IPS-NIHi11 (cell line): ENCODE results near the gene SAE1.
A peak's percentile ranks its signal among the peaks of the same experiment; 100 is the strongest.

ENCODE experiments used
- DNase-seq: peaks from one replicate; pipeline ENCODE4 v3.0.0; 2012; ENCODE audit warnings: mixed read lengths, low spot score

Gene SAE1

DNA sequence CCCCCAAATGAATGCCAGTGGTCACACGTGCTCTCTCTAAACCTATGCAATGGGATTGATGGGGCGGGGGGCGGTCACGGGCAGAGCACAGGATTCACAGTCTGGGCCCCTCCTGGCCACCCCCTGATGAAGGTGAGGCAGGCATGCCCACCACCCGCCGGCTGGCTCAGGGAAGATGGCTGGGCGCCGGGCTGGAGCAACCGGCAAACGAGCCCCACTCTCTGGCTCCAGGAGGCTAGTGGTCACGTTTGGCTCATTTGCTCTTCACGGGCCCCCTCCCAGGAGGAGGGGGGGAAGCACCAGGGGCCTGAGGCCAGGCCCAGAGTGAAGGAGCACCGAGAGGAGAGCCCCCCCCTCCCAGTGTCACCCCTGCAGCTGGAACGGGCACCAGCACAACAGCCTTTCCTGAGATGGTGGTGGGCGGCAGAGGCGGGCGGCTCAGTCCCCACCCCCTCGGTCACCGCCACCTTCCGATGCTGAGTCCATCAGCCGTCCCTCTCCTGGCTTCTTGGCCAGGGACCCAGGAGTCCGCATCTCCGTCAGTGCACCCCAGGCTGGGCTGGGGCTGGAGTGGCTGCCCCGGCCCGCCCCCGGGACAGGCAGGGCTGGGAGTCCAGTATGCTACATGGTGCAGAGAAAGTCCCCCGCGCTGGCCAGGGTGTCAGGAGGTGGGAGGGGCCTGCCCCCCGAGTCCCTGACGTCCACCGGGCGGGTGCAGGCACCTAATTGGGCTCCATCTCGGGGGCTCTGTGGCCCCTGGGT, 90.6 kb downstream of the SAE1 start:
- DNase-seq, result no peak

DNA sequence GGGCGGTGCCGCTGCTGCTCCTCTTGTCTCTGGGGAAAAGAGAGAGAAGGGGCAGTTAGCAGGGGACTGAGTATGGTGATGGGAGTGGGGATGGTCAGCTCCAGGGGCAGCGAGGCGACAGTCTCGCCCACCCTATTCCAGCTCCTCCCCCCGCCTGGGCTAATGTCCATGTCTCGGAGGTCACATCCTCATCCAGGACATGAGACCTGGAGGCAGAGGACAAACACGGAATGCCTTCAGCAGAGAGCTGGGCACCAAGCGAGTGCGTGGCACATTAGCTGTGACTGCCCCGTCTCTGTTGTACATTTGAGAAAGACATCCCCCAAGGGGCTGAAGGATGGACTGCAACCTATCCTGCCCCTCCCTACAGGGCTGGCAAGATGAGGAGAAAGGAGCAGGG, 91.3 kb downstream of the SAE1 start:
- no peak for DNase-seq

DNA sequence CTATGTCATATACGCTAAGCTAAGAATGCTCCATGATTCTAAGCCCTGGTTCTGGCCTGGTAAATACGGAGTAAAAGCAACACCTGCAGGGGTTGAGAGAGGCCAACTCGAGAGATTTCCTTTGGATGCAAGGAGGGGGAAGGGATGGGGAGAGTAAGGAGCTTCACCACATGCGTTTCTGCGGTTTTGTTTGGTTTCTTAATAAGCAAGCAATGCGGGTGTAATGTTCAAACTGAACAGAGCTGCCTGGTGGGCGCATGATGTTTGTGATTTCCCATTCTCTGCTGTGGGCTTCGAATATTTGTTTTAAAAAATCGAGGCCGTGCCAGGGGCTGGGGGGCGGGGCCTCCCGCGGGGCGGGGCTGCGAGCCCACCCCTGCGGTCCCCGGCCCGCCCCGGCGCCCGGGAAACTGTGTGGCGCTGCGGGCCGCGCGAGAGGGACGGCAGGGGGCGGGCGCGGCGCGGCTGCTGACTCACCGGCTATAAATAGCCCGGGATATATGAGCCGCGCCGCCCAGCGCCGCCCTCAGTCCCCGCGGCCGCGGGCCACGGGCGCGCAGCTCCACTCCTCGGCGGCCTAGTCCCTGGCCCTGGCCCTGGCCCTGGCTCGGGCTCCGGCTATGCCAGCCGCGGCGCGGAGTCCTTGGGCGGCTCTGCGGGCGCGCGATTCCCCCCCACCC, 95.3 kb downstream of the SAE1 start:
- peak; percentile 97 for DNase-seq

DNA sequence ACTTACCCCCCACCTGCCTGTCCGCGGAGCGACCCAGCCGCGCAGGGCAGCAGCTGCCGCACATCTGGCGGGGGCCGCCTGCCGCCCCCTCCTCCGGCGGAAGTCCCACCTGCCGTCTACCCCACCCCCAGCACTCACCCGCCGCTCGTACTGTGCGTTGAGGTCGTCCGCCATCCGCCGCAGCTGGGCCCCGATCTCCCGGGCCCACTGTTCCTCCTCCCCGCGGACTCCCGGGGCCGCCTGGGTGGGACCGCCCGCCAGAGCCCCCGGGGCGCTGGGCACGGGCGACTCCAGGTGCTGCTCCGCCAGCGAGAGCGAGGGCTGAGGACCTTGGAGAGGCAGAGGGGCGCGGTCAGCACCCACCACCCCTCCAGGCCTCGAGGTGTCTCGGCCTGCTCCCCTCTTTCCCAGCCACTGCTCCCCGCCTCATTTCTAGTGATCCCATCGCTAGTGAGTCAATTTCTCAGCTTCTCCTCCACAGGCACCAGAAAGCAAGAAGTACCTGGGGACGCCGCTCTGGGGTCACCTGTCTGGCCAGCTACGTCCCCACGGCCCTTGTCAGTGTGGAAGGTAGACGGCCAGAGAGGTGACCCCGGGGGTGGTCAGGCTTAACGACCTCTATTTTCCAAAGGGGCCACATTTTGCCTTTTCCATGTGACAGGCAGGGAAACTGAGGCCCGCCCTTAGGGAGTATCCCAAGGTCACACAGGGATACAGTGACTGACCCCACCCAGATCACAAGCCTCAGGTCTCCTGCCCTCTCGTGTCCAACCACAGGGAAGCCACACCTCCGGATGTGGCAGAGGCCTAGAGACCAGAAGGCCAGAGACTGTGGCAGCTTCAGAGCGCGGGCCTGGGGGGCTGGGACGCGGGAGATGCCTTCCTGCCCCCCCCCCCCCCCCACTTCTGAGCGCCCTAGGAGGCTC, 96.1 kb downstream of the SAE1 start:
- DNase-seq, result no peak

DNA sequence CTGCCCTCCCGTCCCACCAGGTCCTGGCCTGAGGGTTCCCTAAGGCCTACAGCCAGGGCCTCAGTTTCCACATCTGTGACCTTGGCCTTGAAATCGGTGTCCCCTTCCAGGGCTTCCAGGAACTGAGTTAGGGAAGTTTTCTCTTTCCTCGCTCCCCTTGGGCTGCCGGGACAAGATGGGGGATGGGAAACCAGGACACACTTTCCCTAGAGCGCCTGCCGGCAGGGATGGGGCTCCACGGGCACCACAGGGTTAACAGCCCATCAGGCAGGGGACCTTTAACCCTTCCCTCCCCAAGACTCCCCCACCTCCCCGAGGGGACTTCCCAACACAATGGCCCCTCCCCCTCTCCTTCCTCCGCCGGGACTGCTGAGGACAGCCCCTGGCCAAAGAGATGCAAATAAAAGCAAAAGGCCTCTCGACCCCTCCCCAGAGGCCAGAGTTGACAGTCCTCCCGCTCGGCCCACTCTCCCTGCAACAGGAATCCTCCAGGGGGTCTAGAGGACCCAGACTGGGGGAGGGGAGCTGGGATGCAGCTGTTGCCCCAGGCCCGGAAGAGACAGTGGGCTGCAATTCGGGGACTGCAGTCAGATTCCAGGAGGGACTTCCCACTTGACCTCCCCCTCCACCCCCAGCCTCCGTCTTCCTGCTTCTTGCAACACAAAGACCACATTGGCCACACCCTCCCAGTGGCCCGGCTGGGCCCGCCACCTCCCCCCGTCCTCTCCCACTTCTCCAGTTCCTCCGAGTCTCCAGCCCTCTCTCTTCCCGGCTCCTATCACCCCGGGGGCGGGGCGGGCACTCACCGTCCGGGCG, 96.9 kb downstream of the SAE1 start:
- DNase-seq, result peak; percentile 79

DNA sequence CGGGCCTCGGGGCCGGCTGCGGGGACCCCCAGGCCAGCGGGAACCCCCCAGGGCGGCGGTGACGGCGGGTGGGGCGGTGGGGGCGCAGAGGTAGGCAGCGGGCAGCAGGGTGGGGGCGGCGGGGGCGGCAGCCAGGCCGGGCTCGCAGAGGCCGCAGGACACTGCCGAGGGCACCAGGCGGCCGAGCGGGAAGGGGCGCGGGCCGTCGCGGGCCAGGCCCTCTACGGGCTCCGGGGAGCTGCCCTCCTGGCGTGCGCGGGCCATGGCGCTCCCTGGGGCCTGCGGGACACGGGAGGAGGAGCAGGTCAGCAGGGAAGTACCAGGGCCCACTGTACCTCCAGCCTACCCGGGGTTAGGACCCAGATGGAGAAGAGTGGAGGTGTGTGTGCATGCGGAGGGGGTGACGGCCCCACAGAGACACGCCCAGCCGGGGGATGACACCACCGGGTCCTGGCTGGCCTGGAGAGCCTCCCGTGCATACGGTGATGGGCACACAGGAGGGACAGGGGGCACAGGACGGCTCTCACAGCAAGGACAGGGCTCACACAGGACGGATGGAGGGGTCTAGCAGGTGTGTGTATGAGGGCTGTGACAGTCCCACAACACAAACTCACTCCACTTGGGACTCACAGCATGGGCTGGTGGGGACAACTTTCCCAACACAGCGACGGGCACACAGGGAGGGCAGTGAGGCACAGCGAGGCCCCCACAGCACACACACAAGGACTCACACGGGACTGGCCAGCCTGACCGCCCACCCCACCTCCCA, 97.7 kb downstream of the SAE1 start:
- DNase-seq, result no peak

DNA sequence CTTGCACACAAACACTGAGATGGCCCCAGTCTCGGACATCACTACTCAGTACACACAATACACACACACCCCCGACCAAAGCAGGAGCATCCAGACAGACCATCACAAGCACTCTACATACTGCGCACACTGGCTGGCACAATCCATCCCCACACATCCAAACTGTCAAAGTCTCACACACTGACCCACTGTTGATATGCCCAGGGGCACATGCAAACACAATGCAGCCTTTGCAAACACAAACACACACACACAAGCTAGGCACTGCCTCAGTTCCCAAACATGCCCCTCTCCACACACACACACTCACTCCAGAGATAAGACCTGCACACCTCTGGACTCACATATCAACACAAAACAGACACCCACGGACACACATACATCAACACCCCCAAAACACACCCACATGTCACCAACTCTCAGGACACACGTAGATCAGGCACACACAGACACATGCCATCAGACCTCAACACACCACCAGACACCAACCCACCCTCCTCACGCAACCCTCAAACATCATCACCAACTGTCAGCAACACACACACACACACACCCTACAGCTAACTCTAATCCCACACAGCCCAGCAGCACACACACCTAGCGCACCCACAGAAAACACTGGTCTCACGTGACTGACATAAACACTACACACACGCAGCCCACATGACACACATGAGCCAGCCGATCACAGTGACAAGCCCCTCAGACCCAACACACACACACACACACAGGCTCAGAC, 98.5 kb downstream of the SAE1 start:
- no peak for DNase-seq

DNA sequence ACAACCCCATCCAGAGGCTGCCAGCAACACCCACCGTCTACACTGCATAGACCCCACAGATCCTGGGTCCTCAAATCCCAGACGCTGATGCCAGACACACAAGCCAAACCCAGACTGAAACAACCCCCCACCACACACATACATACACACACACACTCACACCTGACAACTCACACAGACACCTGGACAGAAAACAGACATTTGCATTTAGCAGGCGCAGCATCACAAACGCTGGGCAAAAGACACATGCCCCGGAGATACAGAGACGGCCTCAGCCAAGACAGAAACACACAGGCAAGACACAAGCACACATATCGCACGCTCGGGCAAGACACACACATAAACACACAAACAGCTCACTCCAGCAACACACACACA, 99.0 kb downstream of the SAE1 start:
- DNase-seq, result no peak

DNA sequence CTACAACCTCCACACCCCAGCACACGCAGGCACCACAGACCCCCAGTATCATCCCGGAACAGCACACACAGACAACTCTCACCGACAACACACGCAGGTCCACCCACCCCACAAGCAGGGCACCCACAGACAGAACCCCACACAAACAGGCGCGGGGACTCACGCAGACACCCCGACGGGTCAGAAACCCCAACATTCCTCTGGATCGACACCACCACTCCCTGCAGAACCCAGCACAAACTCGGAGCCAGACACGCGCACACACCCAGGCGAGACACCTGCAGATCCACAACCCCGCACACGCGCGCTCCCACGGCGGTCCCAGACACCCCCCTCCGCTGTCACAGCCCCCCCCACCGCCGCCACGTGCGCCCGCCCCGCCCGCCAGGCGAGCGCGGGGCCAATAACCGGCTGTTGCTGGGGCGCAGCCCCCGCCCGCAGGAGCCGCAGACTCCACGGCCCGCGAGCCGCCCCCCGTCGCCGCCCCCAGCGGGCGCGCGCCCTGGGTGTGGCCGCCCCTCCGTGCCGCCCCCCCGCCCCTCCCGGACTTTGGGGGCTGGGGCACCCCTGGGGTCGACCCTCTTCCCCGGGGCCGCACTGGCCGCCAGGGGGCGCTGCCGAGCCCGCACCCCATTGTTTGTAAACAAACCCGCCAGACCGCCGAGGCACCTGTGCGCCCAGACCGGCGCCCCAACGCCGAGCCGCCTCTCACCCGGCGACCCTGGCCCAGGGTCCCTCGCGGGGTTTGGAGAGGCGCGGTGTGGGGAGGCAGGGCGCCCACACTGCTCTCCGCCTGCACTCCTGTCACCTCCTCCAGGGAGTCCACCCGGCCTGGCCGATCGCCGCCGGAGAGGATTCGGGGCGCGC, 99.7 kb downstream of the SAE1 start:
- DNase-seq, result peak; percentile 75

DNA sequence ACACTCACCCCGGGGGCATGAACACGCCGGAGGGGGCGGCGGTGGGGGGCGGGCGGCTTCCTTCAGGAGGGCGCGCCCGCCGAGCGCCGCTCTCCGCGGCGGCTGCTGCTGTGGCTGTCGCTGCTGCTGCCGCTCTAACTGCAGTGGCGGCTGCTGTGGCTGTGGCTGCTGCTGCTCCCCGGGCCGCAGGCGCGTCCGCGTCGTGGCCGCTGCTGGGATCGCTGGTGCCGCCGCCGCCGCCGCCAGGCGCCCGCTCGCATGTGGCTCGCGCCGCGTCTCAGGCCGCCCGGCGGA, 100.2 kb downstream of the SAE1 start, which contains the start of gene BBC3:
BBC3 (minus strand) TSS at position 279 of the 294 bp plus-strand sequence. CDS start 2,768 bp downstream, outside the sequence.
- no peak for DNase-seq

DNA sequence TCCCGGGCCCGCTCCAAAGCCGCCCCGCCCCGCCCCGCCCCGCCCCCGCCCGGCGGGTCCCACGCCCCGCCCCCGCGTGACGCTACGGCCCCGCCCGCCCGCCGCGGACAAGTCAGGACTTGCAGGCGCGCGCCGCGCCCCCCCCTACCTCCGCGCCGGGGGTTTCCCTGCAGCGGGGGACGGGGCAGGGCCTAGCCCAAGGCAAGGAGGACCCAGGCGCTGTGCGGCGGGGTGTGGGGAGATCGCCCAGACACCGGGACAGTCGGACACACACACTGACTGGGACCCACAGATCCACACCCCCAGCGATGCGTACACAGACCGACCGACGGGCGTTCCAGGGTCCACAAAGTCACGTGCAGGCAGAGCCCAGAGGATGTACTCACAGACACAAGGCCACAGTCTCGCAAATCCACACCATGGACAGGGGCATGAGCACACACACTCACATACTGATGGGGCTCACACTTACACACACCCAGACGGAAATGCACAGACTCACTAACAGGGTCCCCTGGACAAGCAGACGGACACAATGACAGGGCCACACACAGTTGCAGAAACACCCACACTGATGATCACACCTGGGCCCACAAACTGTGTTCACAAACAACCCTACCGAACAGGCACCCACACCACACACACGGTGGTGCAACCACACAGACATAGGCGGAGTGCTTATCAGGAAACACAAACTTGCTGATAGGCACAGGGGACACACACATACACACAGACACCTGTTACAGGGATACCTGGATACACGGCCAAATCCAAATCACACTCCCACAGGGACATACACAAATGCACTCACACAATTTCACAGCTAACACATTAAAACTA, 100.8 kb downstream of the SAE1 start:
- peak; percentile 85 for DNase-seq

DNA sequence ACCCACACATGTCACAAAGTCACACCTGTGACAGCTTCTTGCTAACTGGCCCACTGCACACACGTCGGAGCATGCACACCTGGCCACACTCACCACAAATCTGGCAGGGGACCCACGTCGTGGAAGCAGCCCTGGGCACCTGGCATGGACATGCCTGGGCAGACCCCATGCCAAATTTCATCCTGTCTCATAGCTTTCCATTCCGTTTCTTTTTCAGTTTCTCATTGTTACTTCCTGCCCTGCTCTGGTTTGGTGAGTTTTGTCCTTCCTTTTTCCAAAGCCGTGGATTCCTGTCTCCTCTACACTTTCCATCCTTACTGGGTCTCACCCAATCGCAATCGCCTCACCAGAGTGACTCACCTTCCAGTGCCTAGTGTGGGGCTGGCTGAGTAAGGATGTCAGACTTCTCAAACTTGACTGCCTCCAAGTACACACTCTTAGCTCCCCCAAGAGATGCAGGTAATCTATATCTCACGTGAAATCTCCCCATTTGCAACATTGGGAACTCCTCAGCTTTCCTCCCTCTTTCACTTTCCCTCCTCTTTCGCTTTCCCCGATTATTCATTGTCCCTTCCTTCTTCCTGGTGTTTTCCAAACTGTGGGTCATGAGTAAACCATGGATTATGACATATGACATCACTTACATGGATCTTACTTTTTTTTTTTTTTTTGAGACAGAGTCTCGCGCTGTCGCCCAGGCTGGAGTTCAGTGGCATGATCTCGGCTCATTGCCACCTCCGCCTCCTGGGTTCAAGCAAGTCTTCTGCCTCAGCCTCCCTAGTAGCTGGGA, 102.0 kb downstream of the SAE1 start:
- DNase-seq, result no peak

DNA sequence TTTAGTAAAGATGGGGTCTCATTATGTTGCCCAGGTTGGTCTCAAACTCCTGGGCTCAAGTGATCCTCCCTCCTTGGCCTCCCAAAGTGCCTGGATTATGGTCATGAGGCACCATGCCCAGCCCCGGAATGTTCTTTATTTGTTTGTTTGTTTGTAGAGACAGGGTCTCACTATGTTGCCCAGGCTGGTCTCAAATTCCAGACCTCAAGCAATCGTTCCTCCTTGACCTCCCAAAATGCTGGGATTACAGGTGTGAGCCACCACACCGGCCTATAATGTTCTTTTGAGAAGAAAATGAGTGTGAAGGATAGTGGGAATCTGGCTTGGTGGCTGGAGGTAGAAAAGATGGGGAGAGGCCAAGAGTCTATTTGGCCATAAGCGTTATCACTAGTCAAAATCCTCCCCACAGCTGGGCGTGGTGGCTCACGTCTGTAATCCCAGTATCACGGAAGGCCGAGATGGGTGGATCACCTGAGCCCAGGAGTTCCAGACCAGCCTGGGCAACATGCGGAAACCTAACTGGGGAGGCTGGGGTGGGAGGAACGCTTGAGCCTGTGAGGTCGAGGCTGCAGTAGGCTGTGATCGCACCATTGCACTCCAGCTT, 105.5 kb downstream of the SAE1 start:
- DNase-seq, result no peak

DNA sequence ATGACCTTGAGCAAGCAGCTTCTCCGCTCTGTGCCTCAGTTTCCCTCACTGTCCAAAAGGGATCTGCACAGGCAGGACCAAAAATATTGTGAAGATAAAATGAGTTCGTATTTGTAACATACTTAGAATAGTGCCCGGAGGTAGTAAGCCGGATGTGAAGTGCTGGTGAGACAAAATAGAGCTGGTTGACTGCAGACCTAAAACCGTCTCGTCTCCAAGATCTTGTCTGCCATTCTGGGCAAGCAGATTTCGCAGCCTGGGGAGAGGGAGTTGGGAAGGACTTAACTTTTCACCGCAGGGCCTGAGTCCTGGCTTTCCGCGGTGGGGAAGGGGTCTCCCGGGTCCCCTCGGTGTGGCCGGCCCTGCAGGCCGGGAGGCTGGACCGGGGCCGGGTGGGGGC, 108.5 kb downstream of the SAE1 start:
- DNase-seq, result no peak

DNA sequence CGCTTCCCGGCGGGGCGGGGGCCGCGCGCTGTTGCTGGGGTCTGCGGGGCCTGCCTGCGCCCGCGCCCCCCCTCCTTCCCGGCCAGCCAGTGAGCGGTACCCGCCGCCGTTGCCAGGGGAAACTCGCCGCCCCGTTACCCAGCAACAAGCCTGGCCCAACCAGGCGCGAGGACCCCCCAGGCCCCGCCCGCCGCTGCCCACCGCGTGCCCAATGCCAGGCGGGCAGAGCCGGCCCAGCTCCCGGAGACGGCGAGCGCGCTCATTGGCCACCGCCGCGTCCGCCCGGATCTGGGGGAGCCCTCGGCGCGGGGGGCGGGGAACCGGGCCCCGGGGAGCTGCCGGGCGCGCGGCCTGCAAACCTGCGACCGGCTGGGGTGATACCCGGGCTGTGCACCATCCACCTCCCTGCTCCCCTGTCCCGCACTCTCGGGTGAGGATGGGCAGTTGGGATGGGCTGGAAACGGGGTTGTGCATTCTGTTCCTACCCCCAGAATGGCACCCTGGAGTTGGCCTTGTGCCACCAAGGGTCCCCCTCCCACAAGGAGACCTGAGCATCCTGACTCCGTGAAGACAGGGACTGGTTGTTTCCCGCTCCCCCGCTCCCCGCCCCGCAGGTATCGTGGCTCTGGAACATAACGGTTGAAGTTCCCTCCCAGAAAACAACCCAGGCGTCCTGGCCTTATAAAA, 109.1 kb downstream of the SAE1 start:
- DNase-seq, result peak; percentile 78

DNA sequence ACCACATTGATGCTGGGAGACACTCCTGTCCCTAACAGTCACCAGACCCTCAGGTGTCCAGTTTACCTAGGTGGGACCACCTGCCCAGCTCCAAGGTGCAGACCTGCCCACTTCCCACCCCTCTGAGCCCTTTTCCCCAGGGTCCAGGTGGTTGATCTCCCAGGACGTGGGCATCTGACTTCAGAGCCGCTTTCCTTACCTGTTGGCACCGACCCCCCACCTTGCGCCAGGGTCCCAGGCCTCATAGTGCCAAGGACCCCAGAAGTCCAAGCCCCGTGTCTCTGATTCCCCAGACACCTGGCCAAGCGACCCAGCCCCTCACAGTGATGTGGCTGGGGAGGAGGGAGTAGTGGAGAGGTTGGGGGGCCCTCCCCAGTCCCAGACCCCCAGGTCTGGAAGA, 109.9 kb downstream of the SAE1 start:
- DNase-seq, result no peak
